ENCODE measurements around the gene RNH1. TPM values are rescaled to one million over a fixed set of nuclear protein-coding genes. Genes with fewer than 3 reads are reported as not detected.

The RNH1 gene
- total RNA-seq, 1 experiment from 2014 or later = 59.0 TPM

GRCh38 chr11:454043-454442 is 53.0 kb downstream of the RNH1 start:
- Mint-ChIP-seq H3K27ac (no peak overlapping the region), H3K9me3 (no peaks in the 10 kb centered on the region), H3K36me3 (peaks cover 19% of the 10 kb centered on the region; the same call in 1 of the 2 replicates), H3K27me3 (ENCODE audit: low read depth) (no peaks in the 10 kb centered on the region), H3K4me1 (peaks cover 42% of the 10 kb centered on the region), H3K4me3 (no peak overlapping the region)
- POLR2A ChIA-PET = no interaction called here
- CTCF ChIA-PET = interaction anchor here (0.6 to 1.0 kb wide), 2 partner anchors 47 to 1620 kb away, joined by 3 read pairs; no protein-coding TSS in a partner anchor
- DNase-seq (ENCODE audit: low spot score) (no peak), ATAC-seq (no peak)
- TF ChIP-seq, protein P1, sequence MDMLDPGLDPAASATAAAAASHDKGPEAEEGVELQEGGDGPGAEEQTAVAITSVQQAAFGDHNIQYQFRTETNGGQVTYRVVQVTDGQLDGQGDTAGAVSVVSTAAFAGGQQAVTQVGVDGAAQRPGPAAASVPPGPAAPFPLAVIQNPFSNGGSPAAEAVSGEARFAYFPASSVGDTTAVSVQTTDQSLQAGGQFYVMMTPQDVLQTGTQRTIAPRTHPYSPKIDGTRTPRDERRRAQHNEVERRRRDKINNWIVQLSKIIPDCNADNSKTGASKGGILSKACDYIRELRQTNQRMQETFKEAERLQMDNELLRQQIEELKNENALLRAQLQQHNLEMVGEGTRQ (CRISPR knock-in tag; IDR thresholded peaks at IDR 0.05) = no peak
- TF ChIP-seq ATF3 (CRISPR knock-in tag; conservative IDR thresholded peaks at IDR 0.05) = no peak
- no peak for TF ChIP-seq ZNF671 (CRISPR knock-in tag; IDR thresholded peaks at IDR 0.05)
- TF ChIP-seq GABPB1 (CRISPR knock-in tag; IDR thresholded peaks at IDR 0.05) = no peak
- no peak for TF ChIP-seq TCF7 (CRISPR knock-in tag; IDR thresholded peaks at IDR 0.05; ENCODE audit: low read depth)
- no peak for TF ChIP-seq ETV6 (CRISPR knock-in tag; IDR thresholded peaks at IDR 0.05)

DNA sequence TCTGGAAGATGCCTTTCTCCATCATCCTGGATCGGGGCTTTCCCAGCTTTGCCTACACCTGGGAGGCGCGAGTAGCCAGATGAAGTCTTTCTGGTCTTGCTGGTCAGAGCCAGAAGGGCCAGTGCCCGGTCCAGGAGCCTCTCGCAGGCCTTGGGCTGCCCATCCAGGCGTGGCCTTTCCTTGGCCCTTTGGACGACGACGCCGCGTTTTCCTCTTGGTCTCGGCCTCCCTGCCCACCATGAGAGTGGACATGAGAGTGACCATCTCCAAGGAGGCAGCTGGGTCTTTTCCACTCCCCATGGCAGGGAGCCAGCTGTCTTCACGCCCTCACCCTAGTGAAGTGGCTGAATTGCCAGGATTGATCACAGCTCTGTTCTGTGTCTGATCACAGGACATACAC is 53.5 kb downstream of the RNH1 start:
- peaks cover 19% of the 10 kb centered on the region; the same call in 1 of the 2 replicates for H3K36me3 Mint-ChIP-seq
- POLR2A ChIA-PET = no interaction called here

More for the DNA sequence above, 53.5 kb downstream of the RNH1 start:
- Mint-ChIP-seq H3K9me3 (no peaks in the 10 kb centered on the region), H3K4me3 (no peak overlapping the region), H3K4me1 (peaks cover 45% of the 10 kb centered on the region), H3K27ac (no peak overlapping the region), H3K27me3 (ENCODE audit: low read depth) (no peaks in the 10 kb centered on the region)
- TF ChIP-seq SMAD4 (CRISPR knock-in tag; IDR thresholded peaks at IDR 0.05) (no peak), ZNF671 (CRISPR knock-in tag; IDR thresholded peaks at IDR 0.05) (no peak), ATF3 (CRISPR knock-in tag; conservative IDR thresholded peaks at IDR 0.05) (no peak), TCF7 (CRISPR knock-in tag; IDR thresholded peaks at IDR 0.05; ENCODE audit: low read depth) (no peak), NFYB (CRISPR knock-in tag; conservative IDR thresholded peaks at IDR 0.05; ENCODE audit: low read depth) (no peak), TEAD4 (CRISPR knock-in tag; IDR thresholded peaks at IDR 0.05) (no peak), ZNF219 (CRISPR knock-in tag; IDR thresholded peaks at IDR 0.05; ENCODE audit: borderline replicate concordance) (no peak), USF1 (CRISPR knock-in tag; IDR thresholded peaks at IDR 0.05) (no peak), ELF4 (CRISPR knock-in tag; IDR thresholded peaks at IDR 0.05; ENCODE audit: low read depth) (no peak), JUN (CRISPR knock-in tag; IDR thresholded peaks at IDR 0.05) (no peak), CREM (CRISPR knock-in tag; IDR thresholded peaks at IDR 0.05) (no peak), PRRX2 (CRISPR knock-in tag; IDR thresholded peaks at IDR 0.05) (no peak), ATF1 (CRISPR knock-in tag; IDR thresholded peaks at IDR 0.05) (no peak), CDX4 (CRISPR knock-in tag; IDR thresholded peaks at IDR 0.05; ENCODE audit: borderline replicate concordance) (no peak)
- TF ChIP-seq, protein P2, sequence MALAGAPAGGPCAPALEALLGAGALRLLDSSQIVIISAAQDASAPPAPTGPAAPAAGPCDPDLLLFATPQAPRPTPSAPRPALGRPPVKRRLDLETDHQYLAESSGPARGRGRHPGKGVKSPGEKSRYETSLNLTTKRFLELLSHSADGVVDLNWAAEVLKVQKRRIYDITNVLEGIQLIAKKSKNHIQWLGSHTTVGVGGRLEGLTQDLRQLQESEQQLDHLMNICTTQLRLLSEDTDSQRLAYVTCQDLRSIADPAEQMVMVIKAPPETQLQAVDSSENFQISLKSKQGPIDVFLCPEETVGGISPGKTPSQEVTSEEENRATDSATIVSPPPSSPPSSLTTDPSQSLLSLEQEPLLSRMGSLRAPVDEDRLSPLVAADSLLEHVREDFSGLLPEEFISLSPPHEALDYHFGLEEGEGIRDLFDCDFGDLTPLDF (CRISPR knock-in tag; IDR thresholded peaks at IDR 0.05) = no peak
- TF ChIP-seq, protein P3, sequence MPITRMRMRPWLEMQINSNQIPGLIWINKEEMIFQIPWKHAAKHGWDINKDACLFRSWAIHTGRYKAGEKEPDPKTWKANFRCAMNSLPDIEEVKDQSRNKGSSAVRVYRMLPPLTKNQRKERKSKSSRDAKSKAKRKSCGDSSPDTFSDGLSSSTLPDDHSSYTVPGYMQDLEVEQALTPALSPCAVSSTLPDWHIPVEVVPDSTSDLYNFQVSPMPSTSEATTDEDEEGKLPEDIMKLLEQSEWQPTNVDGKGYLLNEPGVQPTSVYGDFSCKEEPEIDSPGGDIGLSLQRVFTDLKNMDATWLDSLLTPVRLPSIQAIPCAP (CRISPR knock-in tag; IDR thresholded peaks at IDR 0.05) = no peak
- TF ChIP-seq, protein P4, sequence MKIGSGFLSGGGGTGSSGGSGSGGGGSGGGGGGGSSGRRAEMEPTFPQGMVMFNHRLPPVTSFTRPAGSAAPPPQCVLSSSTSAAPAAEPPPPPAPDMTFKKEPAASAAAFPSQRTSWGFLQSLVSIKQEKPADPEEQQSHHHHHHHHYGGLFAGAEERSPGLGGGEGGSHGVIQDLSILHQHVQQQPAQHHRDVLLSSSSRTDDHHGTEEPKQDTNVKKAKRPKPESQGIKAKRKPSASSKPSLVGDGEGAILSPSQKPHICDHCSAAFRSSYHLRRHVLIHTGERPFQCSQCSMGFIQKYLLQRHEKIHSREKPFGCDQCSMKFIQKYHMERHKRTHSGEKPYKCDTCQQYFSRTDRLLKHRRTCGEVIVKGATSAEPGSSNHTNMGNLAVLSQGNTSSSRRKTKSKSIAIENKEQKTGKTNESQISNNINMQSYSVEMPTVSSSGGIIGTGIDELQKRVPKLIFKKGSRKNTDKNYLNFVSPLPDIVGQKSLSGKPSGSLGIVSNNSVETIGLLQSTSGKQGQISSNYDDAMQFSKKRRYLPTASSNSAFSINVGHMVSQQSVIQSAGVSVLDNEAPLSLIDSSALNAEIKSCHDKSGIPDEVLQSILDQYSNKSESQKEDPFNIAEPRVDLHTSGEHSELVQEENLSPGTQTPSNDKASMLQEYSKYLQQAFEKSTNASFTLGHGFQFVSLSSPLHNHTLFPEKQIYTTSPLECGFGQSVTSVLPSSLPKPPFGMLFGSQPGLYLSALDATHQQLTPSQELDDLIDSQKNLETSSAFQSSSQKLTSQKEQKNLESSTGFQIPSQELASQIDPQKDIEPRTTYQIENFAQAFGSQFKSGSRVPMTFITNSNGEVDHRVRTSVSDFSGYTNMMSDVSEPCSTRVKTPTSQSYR (CRISPR knock-in tag; IDR thresholded peaks at IDR 0.05) = no peak
- TF ChIP-seq, protein P5, sequence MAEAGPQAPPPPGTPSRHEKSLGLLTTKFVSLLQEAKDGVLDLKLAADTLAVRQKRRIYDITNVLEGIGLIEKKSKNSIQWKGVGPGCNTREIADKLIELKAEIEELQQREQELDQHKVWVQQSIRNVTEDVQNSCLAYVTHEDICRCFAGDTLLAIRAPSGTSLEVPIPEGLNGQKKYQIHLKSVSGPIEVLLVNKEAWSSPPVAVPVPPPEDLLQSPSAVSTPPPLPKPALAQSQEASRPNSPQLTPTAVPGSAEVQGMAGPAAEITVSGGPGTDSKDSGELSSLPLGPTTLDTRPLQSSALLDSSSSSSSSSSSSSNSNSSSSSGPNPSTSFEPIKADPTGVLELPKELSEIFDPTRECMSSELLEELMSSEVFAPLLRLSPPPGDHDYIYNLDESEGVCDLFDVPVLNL (CRISPR knock-in tag; IDR thresholded peaks at IDR 0.05; ENCODE audit: borderline replicate concordance, low read depth) = no peak
- ATAC-seq = no peak
- CTCF ChIA-PET = no interaction called here
- DNase-seq (ENCODE audit: low spot score) = no peak
